22Rv1 (cell line): ENCODE results near the gene ZNF493.

Experiments used
- H3K27ac ChIP-seq: fragments of 450-650 bp; 2 replicates; pipeline ENCODE4 v1.5.1; 2017
- CTCF ChIP-seq: fragments of 450-650 bp; IDR thresholded peaks from 2 replicates; pipeline ENCODE4 v1.5.1; 2017; ENCODE audit warnings: mild to moderate bottlenecking
- ZFX ChIP-seq: fragments of 450-650 bp; IDR thresholded peaks from 2 replicates; pipeline ENCODE4 v1.6.1; 2017; ENCODE audit warnings: antibody characterized with exemption, borderline replicate concordance

The ZNF493 gene

GRCh38 chr19:21396893-21397572, at the start of gene ZNF493:
TSS of gene ZNF493 (plus strand) at chr19:21397133. CDS start at chr19:21397238, 105 bp downstream.
- no peak for TF ChIP-seq ZFX
- no peak for TF ChIP-seq CTCF
- peak within 1 kb of the TSS; percentile 81 for H3K27ac ChIP-seq

- no peak overlapping the region for H3K27ac ChIP-seq
- TF ChIP-seq ZFX (no peak), CTCF (no peak)
These were observed 44.1 kb upstream of the ZNF493 start for GRCh38 chr19:21352830-21353229.

GRCh38 chr19:21358768-21359451, 38.0 kb upstream of the ZNF493 start, which contains the start of gene ZNF738:
TSS of gene ZNF738 (plus strand) at chr19:21359000. CDS start at chr19:21359141, 141 bp downstream.
- H3K27ac ChIP-seq = peak within 1 kb of the TSS; percentile 86
- no peak for TF ChIP-seq CTCF
- TF ChIP-seq ZFX = no peak

- no peak for TF ChIP-seq ZFX
- TF ChIP-seq CTCF = no peak
- no peak overlapping the region for H3K27ac ChIP-seq
These were observed 34.6 kb upstream of the ZNF493 start for GRCh38 chr19:21362291-21362690.

GRCh38 chr19:21383980-21384582, 12.9 kb upstream of the ZNF493 start:
- TF ChIP-seq CTCF (no peak), ZFX (no peak)
- H3K27ac ChIP-seq = no peak overlapping the region

- TF ChIP-seq ZFX (no peak), CTCF (no peak)
- peak overlapping the region; percentile 81 for H3K27ac ChIP-seq
These were observed 812 bp upstream of the ZNF493 start for GRCh38 chr19:21396121-21396520.

- no peak overlapping the region for H3K27ac ChIP-seq
- no peak for TF ChIP-seq CTCF
- TF ChIP-seq ZFX = no peak
These were observed 1.9 kb downstream of the ZNF493 start for GRCh38 chr19:21398851-21399250.
